NCI-H187 (cell line): ENCODE measurements around the gene LONP1.

Source experiments
- DNase-seq, 2 experiments: peaks; one replicate each; lab custom pipeline; 2025; lab: John Stamatoyannopoulos, UW

Gene LONP1

GRCh38 chr19:5648464-5648863 lies 71.5 kb downstream of the LONP1 start:
- no peak for DNase-seq

GRCh38 chr19:5646703-5647102 lies 73.2 kb downstream of the LONP1 start:
- no peak for DNase-seq

GRCh38 chr19:5645409-5645808 lies 74.5 kb downstream of the LONP1 start:
- no peak for DNase-seq

- no peak for DNase-seq
Measured at GRCh38 chr19:5644037-5644436, 75.9 kb downstream of the LONP1 start.

- DNase-seq: no peak
Measured at GRCh38 chr19:5643060-5643459, 76.9 kb downstream of the LONP1 start.

- no peak for DNase-seq
Measured at GRCh38 chr19:5642204-5642603, 77.7 kb downstream of the LONP1 start.
